HG03108 (cell line): Measurements from ENCODE around the gene MCF2L.
"Not testable (repeated sequence)": the region's sequence is repeated elsewhere in the genome, so short reads cannot be mapped to it uniquely, and the experiment has no call there.

ENCODE experiments used
- ATAC-seq: cut with Tn5 transposase; IDR thresholded peaks from one replicate; pipeline ENCODE4 v1.9.1; 2021; ENCODE audit warnings: moderate library complexity; ENCODE audit not compliant: unreplicated experiment

The MCF2L gene

GRCh38 chr13:113077953-113078901 is 109.2 kb downstream of the MCF2L start:
- no peak for ATAC-seq

GRCh38 chr13:113078902-113079780 is 110.1 kb downstream of the MCF2L start:
- no peak for ATAC-seq

- not testable (repeated sequence) for ATAC-seq
Observed at GRCh38 chr13:113079781-113080080, 110.7 kb downstream of the MCF2L start.

- ATAC-seq: no peak
Observed at GRCh38 chr13:113080361-113080831, 111.4 kb downstream of the MCF2L start.

GRCh38 chr13:113080901-113081521 is 112.0 kb downstream of the MCF2L start:
- no peak for ATAC-seq

DNA sequence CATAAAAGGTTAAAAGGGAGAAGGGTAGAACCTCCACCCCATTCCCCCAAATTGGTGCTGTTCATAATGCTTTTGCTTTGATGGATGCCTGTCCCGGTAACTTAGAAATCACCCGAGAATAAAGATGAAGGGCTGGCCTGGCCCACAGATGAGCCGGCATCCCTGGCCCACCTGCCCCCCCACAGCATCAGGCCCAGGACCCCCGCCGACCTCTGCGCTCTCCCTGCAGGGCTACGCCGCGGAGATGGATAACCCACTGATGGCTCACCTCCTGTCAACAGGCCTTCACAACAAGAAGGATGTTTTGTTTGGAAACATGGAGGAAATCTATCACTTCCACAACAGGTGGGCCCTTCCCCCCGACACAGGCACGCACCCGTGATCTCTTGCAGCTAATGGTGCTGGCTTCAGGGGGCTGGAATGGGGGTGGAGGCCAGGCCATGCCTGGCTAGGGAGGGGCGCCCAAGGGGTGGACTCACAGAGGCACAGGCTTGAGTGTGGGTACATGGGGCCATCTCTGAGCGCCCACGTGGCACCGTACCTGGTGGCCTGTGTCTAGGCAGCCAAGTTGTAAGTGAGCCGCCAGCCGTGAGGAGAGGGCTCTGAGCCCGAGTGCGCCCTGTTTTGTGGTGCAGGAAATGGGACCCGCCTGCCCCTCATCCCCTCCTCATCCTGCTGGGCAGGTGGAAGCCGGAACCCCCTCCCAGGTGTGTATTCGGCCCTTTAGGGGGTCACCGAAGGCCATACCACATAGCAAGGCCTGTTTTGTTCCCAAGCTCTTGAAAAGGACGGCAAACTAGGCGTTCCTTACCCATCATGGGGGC is 113.4 kb downstream of the MCF2L start:
- ATAC-seq: no peak

DNA sequence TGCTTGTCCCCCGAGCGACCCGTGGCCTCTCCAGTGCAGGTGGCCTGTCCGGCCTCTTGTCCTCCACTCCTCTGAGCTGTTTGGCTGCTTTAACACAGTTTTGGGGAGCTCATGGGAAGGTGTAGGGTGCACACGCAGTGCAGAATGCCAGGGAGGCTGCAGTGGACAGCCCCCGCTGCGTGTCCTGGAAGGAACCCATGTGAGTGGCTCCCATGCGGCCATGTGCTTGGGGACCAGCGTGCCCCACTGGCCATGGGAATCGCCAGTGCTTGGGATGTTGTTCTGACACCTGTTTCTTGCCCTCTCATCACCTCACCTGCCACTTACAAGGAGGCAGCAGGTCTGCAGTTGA is 114.0 kb downstream of the MCF2L start:
- ATAC-seq: no peak

GRCh38 chr13:113083402-113084061 is 114.5 kb downstream of the MCF2L start:
- ATAC-seq: no peak

DNA sequence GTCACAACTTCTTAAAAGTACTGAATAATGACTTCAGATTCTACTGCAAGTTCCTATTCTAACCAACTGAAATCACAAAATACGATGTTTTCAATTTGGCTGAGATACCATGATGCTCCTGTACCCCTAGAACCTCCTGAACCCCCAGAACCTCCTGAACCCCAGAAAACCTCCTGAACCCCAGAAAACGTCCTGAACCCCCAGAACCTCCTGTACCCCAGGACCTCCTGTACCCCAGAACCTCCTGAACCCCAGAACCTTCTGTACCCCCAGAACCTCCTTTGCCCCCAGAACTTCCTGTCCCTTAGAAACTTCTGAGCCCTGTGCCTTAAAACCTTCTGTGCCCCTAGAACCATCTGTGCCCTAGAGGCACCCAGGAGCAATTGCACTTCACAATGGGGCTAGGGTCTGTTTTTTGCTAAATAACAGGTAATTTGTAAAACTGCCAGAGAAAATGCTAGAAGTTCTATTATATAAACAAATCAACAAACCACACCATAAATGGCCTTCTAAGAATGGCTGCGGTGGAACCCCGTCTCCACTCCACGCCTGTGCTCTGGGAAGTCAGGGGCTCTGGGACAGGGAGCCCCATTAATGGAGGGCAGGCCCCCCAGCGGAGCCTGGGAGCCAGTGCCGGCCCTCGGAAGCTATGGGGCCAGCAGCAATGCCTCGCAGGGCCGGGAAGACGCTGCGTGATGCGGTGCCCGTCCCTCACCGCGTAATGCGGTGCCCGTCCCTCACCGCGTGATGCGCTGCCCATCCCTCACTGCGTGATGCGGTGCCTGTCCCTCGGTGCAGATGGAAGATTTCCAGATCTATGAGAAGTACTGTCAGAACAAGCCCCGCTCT is 115.3 kb downstream of the MCF2L start:
- ATAC-seq: no peak

DNA sequence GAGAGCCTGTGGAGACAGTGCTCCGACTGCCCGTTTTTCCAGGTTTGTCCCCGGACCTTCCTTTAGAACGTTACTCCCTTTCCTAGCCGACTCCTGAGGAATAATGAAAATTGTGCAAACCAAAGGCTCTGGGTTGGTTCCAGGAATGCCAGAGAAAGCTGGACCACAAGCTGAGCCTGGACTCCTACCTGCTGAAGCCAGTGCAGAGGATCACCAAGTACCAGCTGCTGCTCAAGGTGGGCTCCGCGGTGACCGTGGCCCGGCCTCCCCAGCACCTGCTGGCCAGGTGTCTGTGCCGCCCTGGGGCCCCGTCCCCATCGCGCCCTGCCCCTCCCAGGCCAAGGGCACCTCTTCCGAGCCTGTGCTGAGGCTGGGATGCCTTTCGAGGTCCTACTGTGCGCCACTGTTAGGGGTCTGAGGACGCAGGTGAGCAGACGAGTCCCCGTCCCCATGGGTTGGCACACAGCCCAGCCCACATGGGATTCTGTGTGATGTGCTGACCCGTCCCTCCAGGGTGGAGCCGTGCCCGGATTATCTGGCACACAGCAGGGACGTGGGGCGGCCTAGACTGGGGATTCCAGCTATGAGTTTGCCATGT is 116.0 kb downstream of the MCF2L start:
- ATAC-seq: no peak

DNA sequence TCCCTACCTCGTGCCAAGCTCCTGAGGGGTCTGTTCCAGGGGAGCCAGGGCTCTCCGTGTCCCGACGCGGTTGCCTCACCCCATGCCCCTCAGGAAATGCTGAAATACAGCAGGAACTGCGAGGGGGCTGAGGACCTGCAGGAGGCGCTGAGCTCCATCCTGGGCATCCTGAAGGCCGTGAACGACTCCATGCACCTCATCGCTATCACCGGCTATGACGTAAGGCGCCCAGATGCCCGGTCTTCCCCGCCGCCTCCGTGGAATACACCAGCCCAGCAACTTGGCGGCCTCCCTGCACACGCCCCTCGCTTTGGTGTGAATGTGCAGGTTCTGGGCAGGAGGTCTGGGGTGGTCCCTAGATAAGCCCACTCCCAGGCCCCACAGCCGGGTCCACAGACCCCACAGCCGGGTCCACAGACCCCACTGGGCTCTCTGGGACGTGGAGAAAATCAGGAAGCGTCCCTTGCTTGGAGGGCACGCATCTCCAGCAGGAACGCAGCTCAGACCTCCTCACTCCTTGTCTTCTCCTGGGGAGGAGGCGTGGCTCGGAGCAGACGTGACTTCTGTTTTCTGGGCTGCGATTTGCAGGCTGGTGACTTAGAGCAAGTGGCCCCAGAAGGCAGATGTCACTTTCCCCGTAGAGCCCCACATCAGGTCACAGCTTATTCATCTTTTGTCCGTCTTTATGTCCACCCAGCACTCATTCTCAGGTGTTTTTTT is 117.2 kb downstream of the MCF2L start:
- no peak for ATAC-seq

DNA sequence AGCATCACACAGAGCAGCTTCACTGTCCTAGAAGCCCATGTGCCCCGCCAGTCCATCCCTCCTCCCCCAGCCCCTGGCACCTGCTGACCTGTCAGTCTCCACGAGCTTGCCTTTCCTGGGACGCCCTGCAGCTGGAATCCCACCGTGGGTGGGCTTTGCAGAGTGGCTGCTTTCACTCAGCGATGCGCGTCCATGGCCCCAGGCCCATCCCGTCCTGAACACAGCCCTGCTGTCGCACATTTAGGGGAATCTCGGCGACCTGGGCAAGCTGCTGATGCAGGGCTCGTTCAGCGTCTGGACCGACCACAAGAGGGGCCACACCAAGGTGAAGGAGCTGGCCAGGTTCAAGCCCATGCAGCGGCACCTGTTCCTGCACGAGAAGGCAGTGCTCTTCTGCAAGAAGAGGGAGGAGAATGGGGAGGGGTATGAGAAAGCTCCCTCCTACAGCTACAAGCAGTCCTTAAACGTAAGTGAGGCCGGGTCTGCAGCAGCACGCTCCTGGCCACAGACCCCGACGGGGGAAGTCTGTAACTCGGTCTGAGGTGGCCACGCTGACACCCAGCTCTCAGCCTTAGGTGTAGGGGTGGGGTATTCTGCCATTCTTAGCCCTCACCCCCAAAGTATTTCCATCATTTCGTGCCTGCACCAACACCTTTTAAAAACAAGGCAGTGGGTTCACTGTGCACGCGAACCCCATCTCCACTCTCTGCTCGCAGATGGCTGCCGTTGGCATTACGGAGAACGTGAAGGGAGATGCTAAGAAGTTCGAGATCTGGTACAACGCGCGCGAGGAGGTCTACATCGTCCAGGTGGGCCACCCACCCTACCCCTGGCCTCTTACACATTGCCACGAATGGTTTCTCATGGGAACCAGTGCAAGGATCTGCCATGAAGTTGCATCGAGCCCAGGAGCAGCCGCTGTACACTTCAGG is 118.2 kb downstream of the MCF2L start:
- ATAC-seq: no peak

DNA sequence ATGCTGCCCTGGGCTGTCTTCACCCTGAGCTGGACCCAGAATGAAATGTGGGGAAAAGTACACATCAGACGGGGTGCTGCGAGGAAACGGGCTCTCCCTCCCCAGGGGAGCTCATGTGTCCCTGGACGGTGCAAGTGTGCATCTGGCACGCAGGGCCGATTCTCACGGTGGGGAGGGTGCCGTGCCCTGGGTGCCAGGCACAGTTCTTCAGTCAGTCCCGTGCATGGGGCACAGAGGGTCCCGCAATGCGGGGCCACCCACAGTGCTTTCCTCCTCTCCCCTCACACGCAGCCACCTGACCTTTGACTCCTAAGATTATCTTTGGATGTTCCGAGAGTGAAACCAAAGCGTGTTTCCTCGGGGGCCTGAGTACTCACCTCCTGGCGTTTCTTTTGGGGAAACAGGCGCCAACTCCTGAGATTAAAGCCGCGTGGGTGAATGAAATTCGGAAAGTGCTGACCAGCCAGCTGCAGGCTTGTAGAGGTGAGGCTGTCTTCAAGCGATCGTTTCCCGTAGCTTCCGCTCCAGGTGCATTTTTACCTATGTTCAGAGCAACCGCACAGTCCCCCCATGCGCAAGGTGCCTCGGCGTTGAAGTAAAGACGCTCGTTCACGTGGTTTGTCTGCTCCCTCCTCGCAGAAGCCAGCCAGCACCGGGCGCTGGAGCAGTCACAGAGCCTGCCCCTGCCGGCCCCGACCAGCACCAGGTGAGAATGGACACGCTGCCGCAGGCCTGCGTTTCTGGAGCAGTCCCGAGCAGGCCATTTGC is 119.1 kb downstream of the MCF2L start:
- ATAC-seq: no peak

DNA sequence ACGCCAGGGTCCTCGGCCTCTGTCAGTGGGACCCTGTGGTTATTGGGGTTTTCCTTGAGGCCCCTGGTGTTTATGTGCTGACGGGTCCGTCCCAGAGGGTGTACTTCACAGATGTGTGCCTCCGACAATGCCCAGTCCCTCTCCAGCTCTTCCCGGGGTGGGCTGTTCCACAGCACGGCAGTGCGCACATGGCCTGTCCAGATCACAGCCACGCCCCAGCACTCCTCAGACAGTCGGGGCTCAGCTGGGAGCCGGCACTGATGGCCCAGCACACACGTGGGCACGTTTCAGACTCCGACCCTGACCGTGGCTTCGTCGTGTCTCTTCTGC is 119.6 kb downstream of the MCF2L start:
- no peak for ATAC-seq

- no peak for ATAC-seq
Observed at GRCh38 chr13:113089693-113090414, 120.8 kb downstream of the MCF2L start.

DNA sequence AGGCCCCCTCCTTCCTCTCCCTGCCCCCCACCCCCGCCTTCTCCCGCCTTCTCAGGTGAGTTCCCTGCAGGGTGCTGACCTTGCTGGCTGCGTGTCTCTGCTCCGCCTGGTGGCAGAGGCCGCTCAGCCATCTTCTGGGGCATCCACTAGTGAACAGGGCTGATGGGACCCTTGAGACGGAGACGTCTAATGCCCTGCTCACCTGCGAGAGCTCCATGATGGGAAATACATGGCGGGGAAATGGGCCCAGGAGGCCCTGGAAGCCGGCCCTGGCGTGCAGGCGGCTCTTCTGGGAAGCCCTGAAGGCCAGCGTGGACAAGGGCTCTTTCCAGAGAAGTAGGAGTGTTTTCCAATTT is 121.4 kb downstream of the MCF2L start:
- ATAC-seq: no peak
